ENCODE data around the gene ZNF526. TPM values are rescaled to one million over a fixed set of nuclear protein-coding genes. Genes with fewer than 3 reads are reported as not detected.
A peak's percentile ranks its signal among the peaks of the same experiment; 100 is the strongest.

ZNF526 gene
- total and polyA plus RNA-seq, 4 donors: 1.7 to 8.8 (median 3.8) TPM

DNA sequence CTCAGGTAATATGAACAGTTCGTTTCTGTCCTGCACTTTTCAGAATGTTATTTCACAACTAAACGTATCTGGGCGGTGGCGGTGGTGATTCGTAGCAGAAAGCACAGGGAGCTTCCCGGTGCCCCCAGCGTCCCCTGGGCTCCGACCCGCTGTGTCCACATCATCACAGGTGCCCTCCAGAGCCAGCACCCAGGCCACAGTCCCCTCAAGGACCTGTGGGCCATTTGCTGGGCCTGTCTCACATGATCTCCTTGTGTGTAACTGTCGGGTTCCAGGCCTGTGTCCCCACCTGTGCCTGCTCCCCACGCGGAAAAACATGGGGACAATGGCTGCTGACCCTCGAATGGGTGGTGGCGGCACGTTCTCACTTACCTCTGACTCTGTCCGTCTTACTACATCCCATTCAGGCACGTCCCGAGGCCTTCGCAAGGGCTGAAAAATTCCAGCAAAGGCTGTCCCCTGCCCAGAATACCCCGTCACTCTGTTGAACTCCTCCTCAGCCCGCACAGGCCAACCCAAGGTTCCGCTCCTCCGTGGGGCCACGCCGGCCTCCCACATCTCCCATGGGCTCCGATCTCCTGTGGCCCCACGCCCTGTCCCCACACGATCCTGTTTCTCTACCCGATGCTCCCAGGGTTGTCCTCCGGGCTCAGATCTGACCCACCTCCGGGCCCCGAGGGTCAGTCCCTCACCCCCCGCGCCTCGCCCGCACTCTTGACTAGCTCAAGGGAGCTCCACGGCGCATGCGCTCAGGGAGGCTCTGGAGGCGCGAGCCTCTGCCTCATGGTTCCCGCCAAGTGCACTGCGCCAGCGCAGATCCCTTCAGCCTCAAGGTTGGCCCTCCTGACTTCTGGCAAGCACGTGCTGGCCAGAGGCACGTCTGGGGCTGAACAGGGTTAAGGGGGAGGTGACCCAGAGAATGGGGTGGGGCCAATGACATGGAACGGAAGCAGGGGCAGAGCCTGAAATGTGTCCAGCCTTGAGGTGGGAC is 23.8 kb upstream of the ZNF526 start:
- Histone ChIP-seq H3K36me3 (ENCODE audit: control insufficient read depth in 4 of 4, insufficient read depth in 3 of 4, low read depth in 1 of 4, low read length in 3 of 4) (peaks cover 5 to 23% (median 17%) of the 10 kb centered on the region in 4 donors), H3K4me3 (ENCODE audit: low read depth in 1 of 3, low read length in 3 of 3) (no peak overlapping the region), H3K9me3 (ENCODE audit: control insufficient read depth in 4 of 4, low read length in 3 of 4) (peaks cover 0 to 5% (median 3%) of the 10 kb centered on the region in 4 donors), H3K4me1 (ENCODE audit: control insufficient read depth in 4 of 4, insufficient read depth in 4 of 4, low read length in 3 of 4) (peaks cover 0 to 10% (median 0%) of the 10 kb centered on the region in 4 donors), H3K9ac (ENCODE audit: low read depth in 1 of 2, low read length in 2 of 2) (no peak overlapping the region), H3K27ac (ENCODE audit: low read depth in 1 of 2, low read length in 2 of 2) (no peak overlapping the region), H3K27me3 (ENCODE audit: control insufficient read depth in 4 of 4, insufficient read depth in 4 of 4, low read length in 3 of 4) (no peaks in the 10 kb centered on the region)
- DNase-seq (ENCODE audit: low spot score): no peak
- TF ChIP-seq, protein P1, sequence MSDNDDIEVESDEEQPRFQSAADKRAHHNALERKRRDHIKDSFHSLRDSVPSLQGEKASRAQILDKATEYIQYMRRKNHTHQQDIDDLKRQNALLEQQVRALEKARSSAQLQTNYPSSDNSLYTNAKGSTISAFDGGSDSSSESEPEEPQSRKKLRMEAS (IDR thresholded peaks at IDR 0.05): no peak
- no peak for TF ChIP-seq FOXA1 (IDR thresholded peaks at IDR 0.05)
- TF ChIP-seq JUND (IDR thresholded peaks at IDR 0.05): no peak
- TF ChIP-seq, protein P2, sequence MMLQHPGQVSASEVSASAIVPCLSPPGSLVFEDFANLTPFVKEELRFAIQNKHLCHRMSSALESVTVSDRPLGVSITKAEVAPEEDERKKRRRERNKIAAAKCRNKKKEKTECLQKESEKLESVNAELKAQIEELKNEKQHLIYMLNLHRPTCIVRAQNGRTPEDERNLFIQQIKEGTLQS (IDR thresholded peaks at IDR 0.05): no peak
- TF ChIP-seq, protein P3, sequence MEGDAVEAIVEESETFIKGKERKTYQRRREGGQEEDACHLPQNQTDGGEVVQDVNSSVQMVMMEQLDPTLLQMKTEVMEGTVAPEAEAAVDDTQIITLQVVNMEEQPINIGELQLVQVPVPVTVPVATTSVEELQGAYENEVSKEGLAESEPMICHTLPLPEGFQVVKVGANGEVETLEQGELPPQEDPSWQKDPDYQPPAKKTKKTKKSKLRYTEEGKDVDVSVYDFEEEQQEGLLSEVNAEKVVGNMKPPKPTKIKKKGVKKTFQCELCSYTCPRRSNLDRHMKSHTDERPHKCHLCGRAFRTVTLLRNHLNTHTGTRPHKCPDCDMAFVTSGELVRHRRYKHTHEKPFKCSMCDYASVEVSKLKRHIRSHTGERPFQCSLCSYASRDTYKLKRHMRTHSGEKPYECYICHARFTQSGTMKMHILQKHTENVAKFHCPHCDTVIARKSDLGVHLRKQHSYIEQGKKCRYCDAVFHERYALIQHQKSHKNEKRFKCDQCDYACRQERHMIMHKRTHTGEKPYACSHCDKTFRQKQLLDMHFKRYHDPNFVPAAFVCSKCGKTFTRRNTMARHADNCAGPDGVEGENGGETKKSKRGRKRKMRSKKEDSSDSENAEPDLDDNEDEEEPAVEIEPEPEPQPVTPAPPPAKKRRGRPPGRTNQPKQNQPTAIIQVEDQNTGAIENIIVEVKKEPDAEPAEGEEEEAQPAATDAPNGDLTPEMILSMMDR (IDR thresholded peaks at IDR 0.05; ENCODE audit: low read depth, low read length, missing input control): no peak
- TF ChIP-seq HNF4G (IDR thresholded peaks at IDR 0.05): no peak
- TF ChIP-seq SP1 (IDR thresholded peaks at IDR 0.05): no peak
- no peak for TF ChIP-seq FOXA2 (IDR thresholded peaks at IDR 0.05)
- no peak for TF ChIP-seq YY1 (IDR thresholded peaks at IDR 0.05)
- no peak for TF ChIP-seq NR2F2 (IDR thresholded peaks at IDR 0.05)
- TF ChIP-seq EGR1 (IDR thresholded peaks at IDR 0.05; ENCODE audit: low read depth in 2 of 2): no peak
- TF ChIP-seq RAD21 (IDR thresholded peaks at IDR 0.05): no peak
- TF ChIP-seq GABPA (IDR thresholded peaks at IDR 0.05 in 1 of 2, conservative IDR thresholded peaks at IDR 0.05 in 1 of 2): no peak
- TF ChIP-seq TAF1 (conservative IDR thresholded peaks at IDR 0.05): no peak
- TF ChIP-seq HNF4A (conservative IDR thresholded peaks at IDR 0.05): no peak
- TF ChIP-seq REST (IDR thresholded peaks at IDR 0.05): no peak
- 91% methylated on average over 47 of the region's 47 CpGs for WGBS

GRCh38 chr19:42197375-42197817 is 22.7 kb upstream of the ZNF526 start:
- H3K27ac ChIP-seq (ENCODE audit: low read depth in 1 of 2, low read length in 2 of 2): peak overlapping the region in 1 of 2 donors; percentile 14
- peaks cover 0 to 10% (median 0%) of the 10 kb centered on the region in 4 donors for H3K4me1 ChIP-seq (ENCODE audit: control insufficient read depth in 4 of 4, insufficient read depth in 4 of 4, low read length in 3 of 4)
- H3K4me3 ChIP-seq (ENCODE audit: low read depth in 1 of 3, low read length in 3 of 3): no peak overlapping the region
- 54% methylated on average over 5 of the region's 5 CpGs for WGBS
- H3K27me3 ChIP-seq (ENCODE audit: control insufficient read depth in 4 of 4, insufficient read depth in 4 of 4, low read length in 3 of 4): no peaks in the 10 kb centered on the region
- H3K9ac ChIP-seq (ENCODE audit: low read depth in 1 of 2, low read length in 2 of 2): no peak overlapping the region
- peaks cover 9 to 28% (median 20%) of the 10 kb centered on the region in 4 donors for H3K36me3 ChIP-seq (ENCODE audit: control insufficient read depth in 4 of 4, insufficient read depth in 3 of 4, low read depth in 1 of 4, low read length in 3 of 4)
- no peak for DNase-seq (ENCODE audit: low spot score)
- H3K9me3 ChIP-seq (ENCODE audit: control insufficient read depth in 4 of 4, low read length in 3 of 4): peaks cover 0 to 5% (median 3%) of the 10 kb centered on the region in 4 donors
- TF ChIP-seq GABPA (IDR thresholded peaks at IDR 0.05 in 1 of 2, conservative IDR thresholded peaks at IDR 0.05 in 1 of 2): no peak
- TF ChIP-seq HNF4A (conservative IDR thresholded peaks at IDR 0.05): no peak
- TF ChIP-seq FOXA1 (IDR thresholded peaks at IDR 0.05): no peak
- no peak for TF ChIP-seq YY1 (IDR thresholded peaks at IDR 0.05)
- no peak for TF ChIP-seq NR2F2 (IDR thresholded peaks at IDR 0.05)
- no peak for TF ChIP-seq RAD21 (IDR thresholded peaks at IDR 0.05)
- TF ChIP-seq, protein P1 (IDR thresholded peaks at IDR 0.05): no peak
- no peak for TF ChIP-seq RXRA (IDR thresholded peaks at IDR 0.05)
- TF ChIP-seq, protein P3 (IDR thresholded peaks at IDR 0.05; ENCODE audit: low read depth, low read length, missing input control): no peak
- no peak for TF ChIP-seq SP1 (IDR thresholded peaks at IDR 0.05)
- no peak for TF ChIP-seq EGR1 (IDR thresholded peaks at IDR 0.05; ENCODE audit: low read depth in 2 of 2)
- TF ChIP-seq REST (IDR thresholded peaks at IDR 0.05): no peak
